ENCODE data around the gene STRAP.

The STRAP gene

DNA sequence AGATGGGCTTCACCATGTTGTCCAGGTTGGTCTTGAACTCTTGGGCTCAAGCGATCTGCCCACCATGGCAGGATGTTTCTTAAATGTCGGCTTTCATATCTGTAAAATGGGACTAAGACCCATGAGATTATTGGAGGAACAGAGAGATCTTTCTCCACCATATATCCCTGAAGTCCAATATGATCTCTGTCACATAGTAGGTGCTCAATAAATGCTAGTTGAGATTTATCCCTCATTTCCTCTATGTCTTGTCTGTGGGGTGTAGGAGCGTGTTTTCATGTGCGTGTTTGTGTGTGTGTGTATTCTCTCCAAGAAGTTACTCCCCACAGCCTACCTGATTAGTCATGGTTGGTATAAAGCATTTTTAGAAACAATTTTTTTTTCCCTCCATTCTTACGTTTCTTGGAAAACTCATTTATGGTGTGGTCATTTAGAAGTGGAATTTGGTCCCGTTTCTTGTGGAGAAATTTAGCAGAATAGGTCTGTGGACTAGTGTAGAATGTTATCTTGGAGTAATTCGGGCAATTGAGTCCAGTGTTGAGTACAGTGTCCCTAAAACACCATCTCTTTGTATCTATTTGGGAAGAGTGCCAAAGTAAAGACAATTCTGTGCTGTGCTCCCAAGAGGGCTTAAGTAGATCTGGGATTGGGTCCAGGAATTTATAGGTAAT lies 4.3 kb downstream of the STRAP start:
- H2AFZ ChIP-seq (ENCODE audit: low read depth, low read length) = no peak overlapping the region
- H3K36me3 ChIP-seq (replicated peaks; ENCODE audit: low read depth, low read length) = peaks cover 33% of the 10 kb centered on the region
- no peaks in the 10 kb centered on the region for H3K9me3 ChIP-seq (ENCODE audit: insufficient read depth, low read length)
- H3K4me2 ChIP-seq (ENCODE audit: low read length) = no peak overlapping the region
- H3K79me2 ChIP-seq (ENCODE audit: low read length) = peaks cover 86% of the 10 kb centered on the region
- H3K27ac ChIP-seq (ENCODE audit: low read length) = no peak overlapping the region
- peaks cover 10% of the 10 kb centered on the region for H3K4me1 ChIP-seq (ENCODE audit: low read length)
- H3K4me3 ChIP-seq (ENCODE audit: low read length) = no peak overlapping the region
- no peaks in the 10 kb centered on the region for H3K27me3 ChIP-seq (ENCODE audit: low read depth, low read length)
- TF ChIP-seq EZH2phosphoT487 (IDR thresholded peaks at IDR 0.05; ENCODE audit: low read depth) = no peak
- TF ChIP-seq, protein P1, sequence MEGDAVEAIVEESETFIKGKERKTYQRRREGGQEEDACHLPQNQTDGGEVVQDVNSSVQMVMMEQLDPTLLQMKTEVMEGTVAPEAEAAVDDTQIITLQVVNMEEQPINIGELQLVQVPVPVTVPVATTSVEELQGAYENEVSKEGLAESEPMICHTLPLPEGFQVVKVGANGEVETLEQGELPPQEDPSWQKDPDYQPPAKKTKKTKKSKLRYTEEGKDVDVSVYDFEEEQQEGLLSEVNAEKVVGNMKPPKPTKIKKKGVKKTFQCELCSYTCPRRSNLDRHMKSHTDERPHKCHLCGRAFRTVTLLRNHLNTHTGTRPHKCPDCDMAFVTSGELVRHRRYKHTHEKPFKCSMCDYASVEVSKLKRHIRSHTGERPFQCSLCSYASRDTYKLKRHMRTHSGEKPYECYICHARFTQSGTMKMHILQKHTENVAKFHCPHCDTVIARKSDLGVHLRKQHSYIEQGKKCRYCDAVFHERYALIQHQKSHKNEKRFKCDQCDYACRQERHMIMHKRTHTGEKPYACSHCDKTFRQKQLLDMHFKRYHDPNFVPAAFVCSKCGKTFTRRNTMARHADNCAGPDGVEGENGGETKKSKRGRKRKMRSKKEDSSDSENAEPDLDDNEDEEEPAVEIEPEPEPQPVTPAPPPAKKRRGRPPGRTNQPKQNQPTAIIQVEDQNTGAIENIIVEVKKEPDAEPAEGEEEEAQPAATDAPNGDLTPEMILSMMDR (IDR thresholded peaks at IDR 0.05; ENCODE audit: low read depth, low read length) = no peak
- peaks cover 35% of the 10 kb centered on the region; the same call in 1 of the 2 replicates for H4K20me1 ChIP-seq (ENCODE audit: insufficient read depth, low read length)
- H3K9ac ChIP-seq (ENCODE audit: low read length) = no peak overlapping the region

DNA sequence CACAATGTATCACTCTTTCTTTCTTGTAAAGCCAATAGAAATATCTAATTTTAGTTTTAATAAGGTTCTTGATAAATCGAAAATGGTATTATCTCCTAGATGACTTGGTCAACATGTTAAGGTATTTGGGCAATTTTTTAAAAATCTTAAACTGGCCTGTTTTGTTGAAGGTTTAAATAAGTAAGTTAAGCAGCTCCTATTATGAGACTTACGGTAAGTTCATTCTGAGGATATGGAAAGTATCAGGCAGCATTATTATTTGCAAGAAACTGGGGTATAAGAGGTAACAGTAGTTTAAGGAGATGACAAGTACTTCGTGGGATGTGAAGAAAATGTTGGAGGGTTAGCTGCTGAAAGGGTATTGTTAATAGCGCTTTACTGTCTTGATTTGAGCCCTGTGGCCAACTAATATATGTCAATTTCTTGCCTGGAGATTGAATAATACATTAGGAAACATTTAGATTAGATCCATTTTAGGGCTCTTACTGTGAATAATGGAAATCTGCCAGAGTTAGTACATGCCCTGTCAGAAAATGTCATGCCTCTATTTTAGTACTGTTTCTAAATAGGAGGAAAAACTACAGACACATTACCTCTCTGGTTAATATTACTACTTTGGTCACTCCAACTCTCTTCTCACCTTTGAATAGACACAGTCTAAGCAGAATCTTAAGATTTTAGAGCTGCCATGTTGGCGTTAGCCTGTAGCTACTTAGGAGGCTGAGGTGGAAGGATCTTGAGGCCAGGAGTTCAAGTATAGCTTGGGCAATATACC lies 5.0 kb downstream of the STRAP start:
- H3K27me3 ChIP-seq (ENCODE audit: low read depth, low read length) = no peaks in the 10 kb centered on the region
- H4K20me1 ChIP-seq (ENCODE audit: insufficient read depth, low read length) = peaks cover 35% of the 10 kb centered on the region; the same call in 1 of the 2 replicates
- H3K4me1 ChIP-seq (ENCODE audit: low read length) = peaks cover 10% of the 10 kb centered on the region
- H3K36me3 ChIP-seq (replicated peaks; ENCODE audit: low read depth, low read length) = peaks cover 33% of the 10 kb centered on the region
- H3K9ac ChIP-seq (ENCODE audit: low read length) = no peak overlapping the region
- no peaks in the 10 kb centered on the region for H3K9me3 ChIP-seq (ENCODE audit: insufficient read depth, low read length)
- no peak overlapping the region for H2AFZ ChIP-seq (ENCODE audit: low read depth, low read length)
- H3K79me2 ChIP-seq (ENCODE audit: low read length) = peaks cover 86% of the 10 kb centered on the region
- no peak overlapping the region for H3K27ac ChIP-seq (ENCODE audit: low read length)
- H3K4me3 ChIP-seq (ENCODE audit: low read length) = no peak overlapping the region
- no peak overlapping the region for H3K4me2 ChIP-seq (ENCODE audit: low read length)
- TF ChIP-seq EZH2phosphoT487 (IDR thresholded peaks at IDR 0.05; ENCODE audit: low read depth) = no peak
- TF ChIP-seq, protein P1 (IDR thresholded peaks at IDR 0.05; ENCODE audit: low read depth, low read length) = no peak

DNA sequence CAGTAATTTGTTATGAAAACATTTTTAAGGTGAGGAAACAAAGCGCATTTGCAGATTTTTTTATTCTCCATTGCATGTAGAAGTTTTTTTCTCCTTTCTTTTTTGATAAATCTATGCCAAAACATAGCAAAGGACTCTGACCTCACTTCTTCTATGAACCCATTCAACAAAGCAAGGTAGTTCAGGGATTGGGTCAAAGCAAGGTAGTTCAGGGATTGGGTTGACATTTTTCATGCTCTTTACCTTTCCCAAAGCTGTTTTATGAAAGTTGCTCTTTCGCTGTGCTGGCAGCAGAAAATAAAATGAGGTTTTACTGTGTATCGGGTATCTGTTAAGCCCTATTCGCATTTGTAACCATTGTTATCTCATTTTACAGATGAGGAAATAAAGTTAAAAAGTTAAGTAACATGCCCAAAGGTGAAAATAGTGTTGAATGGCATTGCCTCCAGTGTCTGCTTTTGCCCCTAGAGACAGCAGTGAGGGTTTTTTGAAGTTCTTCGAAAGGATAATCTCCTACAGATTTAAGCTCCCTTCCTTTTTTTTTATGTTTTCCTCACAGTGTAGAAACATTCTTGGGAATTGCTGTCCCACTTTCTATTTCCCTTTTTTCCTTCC lies 10.6 kb downstream of the STRAP start:
- no peak overlapping the region for H2AFZ ChIP-seq (ENCODE audit: low read depth, low read length)
- H3K9me3 ChIP-seq (ENCODE audit: insufficient read depth, low read length) = no peaks in the 10 kb centered on the region
- no peaks in the 10 kb centered on the region for H3K4me1 ChIP-seq (ENCODE audit: low read length)
- H3K36me3 ChIP-seq (replicated peaks; ENCODE audit: low read depth, low read length) = peaks cover 25% of the 10 kb centered on the region
- H3K9ac ChIP-seq (ENCODE audit: low read length) = no peak overlapping the region
- TF ChIP-seq, protein P1 (IDR thresholded peaks at IDR 0.05; ENCODE audit: low read depth, low read length) = no peak
- no peak for TF ChIP-seq EZH2phosphoT487 (IDR thresholded peaks at IDR 0.05; ENCODE audit: low read depth)
- no peak overlapping the region for H3K27ac ChIP-seq (ENCODE audit: low read length)
- no peak overlapping the region for H3K4me3 ChIP-seq (ENCODE audit: low read length)
- no peaks in the 10 kb centered on the region for H4K20me1 ChIP-seq (ENCODE audit: insufficient read depth, low read length)
- no peak overlapping the region for H3K4me2 ChIP-seq (ENCODE audit: low read length)
- H3K79me2 ChIP-seq (ENCODE audit: low read length) = peaks cover 37% of the 10 kb centered on the region
- no peaks in the 10 kb centered on the region for H3K27me3 ChIP-seq (ENCODE audit: low read depth, low read length)

DNA sequence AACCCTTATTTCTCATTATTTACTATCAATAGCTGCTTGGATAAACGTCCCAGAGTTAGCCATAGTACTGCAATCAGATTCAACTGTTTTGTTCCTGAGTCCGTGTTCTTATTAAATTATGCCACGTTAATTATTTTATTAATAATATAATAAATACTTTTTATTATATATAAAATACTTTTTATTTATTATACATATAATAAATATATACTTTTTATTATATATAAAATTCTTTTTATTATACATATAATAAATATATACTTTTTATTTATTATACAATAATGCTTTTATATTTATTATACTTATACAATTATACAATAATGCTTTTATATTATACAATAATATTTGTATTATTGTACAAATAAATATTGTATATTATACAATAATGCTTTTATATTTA lies 11.1 kb downstream of the STRAP start:
- no peak for TF ChIP-seq EZH2phosphoT487 (IDR thresholded peaks at IDR 0.05; ENCODE audit: low read depth)
- TF ChIP-seq, protein P1 (IDR thresholded peaks at IDR 0.05; ENCODE audit: low read depth, low read length) = no peak
- Histone ChIP-seq H3K9ac (ENCODE audit: low read length) (no peak overlapping the region), H3K79me2 (ENCODE audit: low read length) (peaks cover 31% of the 10 kb centered on the region), H3K4me1 (ENCODE audit: low read length) (no peaks in the 10 kb centered on the region), H4K20me1 (ENCODE audit: insufficient read depth, low read length) (no peaks in the 10 kb centered on the region), H3K27me3 (ENCODE audit: low read depth, low read length) (no peaks in the 10 kb centered on the region), H3K4me3 (ENCODE audit: low read length) (no peak overlapping the region), H2AFZ (ENCODE audit: low read depth, low read length) (no peak overlapping the region), H3K4me2 (ENCODE audit: low read length) (no peak overlapping the region), H3K27ac (ENCODE audit: low read length) (no peak overlapping the region), H3K9me3 (ENCODE audit: insufficient read depth, low read length) (no peaks in the 10 kb centered on the region), H3K36me3 (replicated peaks; ENCODE audit: low read depth, low read length) (peaks cover 28% of the 10 kb centered on the region)
